ENCODE results near the gene GSX2.
A peak's percentile ranks its signal among the peaks of the same experiment; 100 is the strongest.
"Not testable (repeated sequence)": the region's sequence is repeated elsewhere in the genome, so short reads cannot be mapped to it uniquely, and the experiment has no call there.

The GSX2 gene

DNA sequence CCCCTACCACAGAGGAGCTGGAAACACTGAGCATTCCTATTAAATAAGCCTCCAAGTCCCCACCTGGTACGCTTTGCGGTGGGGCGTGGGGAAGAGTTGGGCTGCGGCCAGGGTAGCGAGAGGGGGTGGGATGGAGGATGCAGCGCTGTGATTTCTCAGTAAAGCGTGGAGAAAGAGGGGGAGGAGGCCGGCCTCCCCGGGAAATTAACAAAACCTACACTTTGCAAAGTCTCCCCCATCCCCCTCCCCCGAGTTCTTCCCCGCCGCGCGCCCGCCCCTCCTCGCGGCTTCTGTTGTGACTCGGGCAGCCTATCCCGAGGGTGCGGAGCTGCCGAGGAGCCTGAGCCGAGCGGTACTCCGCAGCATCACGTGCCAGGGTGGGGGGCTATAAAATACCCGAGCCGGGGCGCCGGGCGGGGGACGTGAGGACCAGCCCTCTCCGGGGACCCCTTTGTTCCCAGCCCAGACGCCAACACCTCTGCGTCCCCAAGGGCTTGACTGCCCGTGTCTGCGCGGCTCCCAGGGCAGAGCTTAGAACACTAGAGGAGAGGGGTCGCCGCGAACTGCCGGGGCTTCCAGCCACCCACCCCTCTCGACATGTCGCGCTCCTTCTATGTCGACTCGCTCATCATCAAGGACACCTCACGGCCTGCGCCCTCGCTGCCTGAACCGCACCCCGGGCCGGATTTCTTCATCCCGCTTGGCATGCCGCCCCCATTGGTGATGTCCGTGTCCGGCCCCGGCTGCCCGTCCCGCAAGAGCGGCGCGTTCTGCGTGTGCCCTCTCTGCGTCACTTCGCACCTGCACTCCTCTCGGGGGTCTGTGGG lies at the start of gene GSX2:
Gene GSX2, plus strand, starts transcription at position 416 of the 827 bp plus-strand sequence. Its CDS starts 182 bp downstream, at position 598.
- TF ChIP-seq, protein P1, sequence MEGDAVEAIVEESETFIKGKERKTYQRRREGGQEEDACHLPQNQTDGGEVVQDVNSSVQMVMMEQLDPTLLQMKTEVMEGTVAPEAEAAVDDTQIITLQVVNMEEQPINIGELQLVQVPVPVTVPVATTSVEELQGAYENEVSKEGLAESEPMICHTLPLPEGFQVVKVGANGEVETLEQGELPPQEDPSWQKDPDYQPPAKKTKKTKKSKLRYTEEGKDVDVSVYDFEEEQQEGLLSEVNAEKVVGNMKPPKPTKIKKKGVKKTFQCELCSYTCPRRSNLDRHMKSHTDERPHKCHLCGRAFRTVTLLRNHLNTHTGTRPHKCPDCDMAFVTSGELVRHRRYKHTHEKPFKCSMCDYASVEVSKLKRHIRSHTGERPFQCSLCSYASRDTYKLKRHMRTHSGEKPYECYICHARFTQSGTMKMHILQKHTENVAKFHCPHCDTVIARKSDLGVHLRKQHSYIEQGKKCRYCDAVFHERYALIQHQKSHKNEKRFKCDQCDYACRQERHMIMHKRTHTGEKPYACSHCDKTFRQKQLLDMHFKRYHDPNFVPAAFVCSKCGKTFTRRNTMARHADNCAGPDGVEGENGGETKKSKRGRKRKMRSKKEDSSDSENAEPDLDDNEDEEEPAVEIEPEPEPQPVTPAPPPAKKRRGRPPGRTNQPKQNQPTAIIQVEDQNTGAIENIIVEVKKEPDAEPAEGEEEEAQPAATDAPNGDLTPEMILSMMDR (IDR thresholded peaks at IDR 0.05; ENCODE audit: insufficient read depth, low read depth, low read length, missing control alignments) = no peak
- H3K4me3 ChIP-seq (ENCODE audit: low read depth, low read length) = no peak within 1 kb of the TSS
- DNase-seq (ENCODE audit: low read depth) = no peak

DNA sequence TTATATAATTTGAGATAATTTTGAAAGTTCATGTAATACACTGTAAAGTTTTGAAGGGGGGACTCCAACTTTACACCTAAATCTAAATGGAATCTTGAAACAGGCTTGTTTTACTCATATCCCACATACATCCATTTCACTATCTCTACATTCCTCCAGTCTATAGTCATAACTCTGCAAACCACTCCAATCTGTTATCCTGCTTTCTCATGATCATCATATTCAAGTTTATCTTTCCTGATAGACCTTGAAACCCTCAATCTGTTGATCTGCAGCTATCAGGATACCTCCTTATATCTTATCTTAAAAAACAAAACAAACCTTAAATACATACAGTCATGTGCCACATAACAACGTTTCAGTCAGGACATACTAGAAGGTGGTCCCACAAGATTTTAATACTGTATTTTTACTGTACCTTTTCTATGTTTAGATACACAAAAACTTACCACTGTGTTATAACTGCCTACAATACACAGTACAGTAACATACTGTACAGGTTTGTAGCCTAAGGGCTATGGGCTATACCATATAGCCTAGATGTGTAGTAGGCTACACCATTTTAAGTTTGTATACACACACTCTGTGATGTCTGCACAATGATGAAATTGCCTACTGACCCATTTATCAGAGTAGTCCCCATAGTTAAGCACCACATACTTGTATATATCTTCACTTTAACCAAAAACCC lies 49.6 kb upstream of the GSX2 start:
- TF ChIP-seq, protein P1 (IDR thresholded peaks at IDR 0.05; ENCODE audit: insufficient read depth, low read depth, low read length, missing control alignments) = no peak
- no peak for DNase-seq (ENCODE audit: low read depth)
- H3K4me3 ChIP-seq (ENCODE audit: low read depth, low read length) = no peak overlapping the region

DNA sequence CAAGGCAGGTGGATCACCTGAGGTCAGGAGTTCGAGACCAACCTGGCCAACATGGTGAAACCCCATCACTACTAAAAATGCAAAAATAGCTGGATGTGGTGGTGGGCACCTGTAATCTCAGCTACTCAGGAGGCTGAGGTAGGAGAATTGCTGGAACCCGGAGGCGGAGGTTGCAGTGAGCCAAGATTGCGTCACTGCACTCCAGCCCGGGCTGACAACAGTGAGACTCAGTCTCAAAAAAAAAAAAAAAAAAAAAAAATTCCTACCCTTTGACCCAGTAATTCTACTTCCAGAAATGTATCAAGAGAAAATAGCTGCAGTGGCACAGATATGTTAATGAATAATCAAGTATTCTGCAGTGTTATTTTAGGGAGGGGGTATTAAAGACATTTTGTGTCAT lies 46.6 kb upstream of the GSX2 start:
- not testable (repeated sequence) for H3K4me3 ChIP-seq (ENCODE audit: low read depth, low read length); DNase-seq (ENCODE audit: low read depth)

DNA sequence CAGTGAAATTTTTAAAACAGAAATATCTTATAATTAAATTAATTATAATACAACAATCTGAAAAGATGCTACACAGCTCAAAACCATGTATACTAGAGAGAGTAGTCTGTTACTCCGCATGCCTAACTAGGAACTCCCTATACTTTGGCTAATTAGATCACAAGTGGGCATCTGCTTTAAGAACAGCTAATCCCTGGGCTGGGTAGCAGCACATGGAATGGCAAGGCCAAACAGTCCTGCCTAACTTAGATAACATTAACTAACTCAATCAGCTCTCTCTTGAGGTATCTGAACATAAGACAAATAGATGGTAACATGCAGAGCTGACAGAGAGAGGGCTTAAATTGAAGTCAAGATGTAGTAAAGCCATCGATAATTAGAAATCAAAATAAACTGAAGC lies 45.5 kb upstream of the GSX2 start:
- no peak overlapping the region for H3K4me3 ChIP-seq (ENCODE audit: low read depth, low read length)
- TF ChIP-seq, protein P1 (IDR thresholded peaks at IDR 0.05; ENCODE audit: insufficient read depth, low read depth, low read length, missing control alignments) = no peak
- DNase-seq (ENCODE audit: low read depth) = no peak

DNA sequence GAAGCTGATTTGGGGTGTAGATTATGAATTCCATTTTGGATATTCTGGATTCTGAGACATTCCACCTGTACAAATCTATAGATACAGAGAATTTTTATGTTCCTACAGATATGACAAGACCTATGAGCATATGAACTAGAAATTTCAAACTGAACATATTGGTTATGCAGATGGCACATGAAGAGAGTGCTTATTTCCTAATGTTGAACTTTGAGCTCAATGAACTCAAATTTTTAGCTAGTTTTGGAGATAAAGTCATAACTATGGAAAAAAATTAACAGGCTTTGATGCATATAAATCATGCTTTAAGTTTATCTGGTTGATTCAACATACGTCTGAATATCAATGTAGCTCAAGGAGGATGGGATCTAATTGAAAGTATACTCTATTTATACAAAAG lies 44.5 kb upstream of the GSX2 start:
- TF ChIP-seq, protein P1 (IDR thresholded peaks at IDR 0.05; ENCODE audit: insufficient read depth, low read depth, low read length, missing control alignments) = no peak
- DNase-seq (ENCODE audit: low read depth) = no peak

DNA sequence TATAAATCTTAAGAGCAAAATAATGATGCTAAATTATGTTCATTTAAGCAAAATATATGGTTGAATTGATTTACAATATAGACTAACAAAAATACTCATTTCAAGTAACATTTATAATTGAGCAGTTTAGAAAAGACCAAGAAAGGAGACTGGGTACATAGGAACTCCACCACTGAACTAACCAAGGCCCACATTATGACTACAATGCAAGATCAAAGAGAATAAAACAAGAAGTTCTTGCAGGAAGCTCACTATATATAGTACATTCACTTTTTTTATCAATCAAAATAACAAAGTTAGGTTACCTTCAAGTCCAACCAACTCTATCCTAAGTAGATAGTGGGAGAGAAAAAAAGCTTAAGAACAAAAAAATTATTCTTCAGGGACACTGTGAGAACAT lies 43.6 kb upstream of the GSX2 start:
- no peak for DNase-seq (ENCODE audit: low read depth)
- no peak overlapping the region for H3K4me3 ChIP-seq (ENCODE audit: low read depth, low read length)
- TF ChIP-seq, protein P1 (IDR thresholded peaks at IDR 0.05; ENCODE audit: insufficient read depth, low read depth, low read length, missing control alignments) = no peak

More for the DNA sequence above, 44.5 kb upstream of the GSX2 start:
- no peak overlapping the region for H3K4me3 ChIP-seq (ENCODE audit: low read depth, low read length)

DNA sequence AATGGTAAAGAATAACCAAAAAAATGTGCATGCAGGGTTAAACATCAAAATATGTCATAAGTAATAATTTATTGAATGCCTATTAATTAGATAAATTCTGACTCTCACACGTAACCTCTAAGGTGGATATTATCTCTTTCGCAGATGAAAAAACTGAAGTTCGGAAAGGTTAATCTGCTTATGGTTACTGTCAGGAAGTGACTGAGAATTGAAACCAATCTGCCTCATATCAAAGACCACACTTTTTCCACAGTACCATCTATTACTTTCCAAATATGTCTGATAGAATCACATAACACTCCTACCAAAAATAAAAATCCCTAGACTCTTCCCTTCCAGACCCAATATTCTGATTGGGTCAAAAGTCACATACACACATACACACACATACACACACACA lies 41.8 kb upstream of the GSX2 start:
- TF ChIP-seq, protein P1 (IDR thresholded peaks at IDR 0.05; ENCODE audit: insufficient read depth, low read depth, low read length, missing control alignments) = no peak
- DNase-seq (ENCODE audit: low read depth) = peak; percentile 9
- no peak overlapping the region for H3K4me3 ChIP-seq (ENCODE audit: low read depth, low read length)

Measured in GM12865 (cell line).